Cardiac muscle cell (in vitro differentiated cells and primary cell): ENCODE data around the gene TSEN54. TPM values are rescaled to one million over a fixed set of nuclear protein-coding genes. Genes with fewer than 3 reads are reported as not detected.

Experiments used
- DNase-seq, 2 donors: peaks; one replicate each; pipeline versions ENCODE4 v3.0.0 to v3.0.0-alpha.2; 2010 to 2017; ENCODE audit warnings: low read depth in 1 of 2, low spot score in 1 of 2
- H3K27ac ChIP-seq: fragments of 200-600 bp; sonication (generic); 2 replicates; pipeline ENCODE4 v1.5.1; 2016
- H3K27me3 ChIP-seq: fragments of 200-600 bp; sonication (generic); 2 replicates; pipeline ENCODE4 v1.6.0; 2016; ENCODE audit warnings: control low read depth
- H3K36me3 ChIP-seq: fragments of 200-600 bp; sonication (generic); 2 replicates; pipeline ENCODE4 v1.5.1; 2016; ENCODE audit warnings: control low read depth
- H3K4me1 ChIP-seq: fragments of 200-600 bp; sonication (generic); 2 replicates; pipeline ENCODE4 v1.8.1; 2017; ENCODE audit warnings: low read depth, mild to moderate bottlenecking, mixed run types
- H3K4me3 ChIP-seq: fragments of 200-600 bp; sonication (generic); 2 replicates; pipeline ENCODE4 v1.5.1; 2016; ENCODE audit warnings: mild to moderate bottlenecking
- H3K9me3 ChIP-seq: fragments of 200-600 bp; sonication (generic); 2 replicates; pipeline ENCODE4 v1.5.1; 2017; ENCODE audit warnings: low read depth, mild to moderate bottlenecking, control low read depth
- CTCF ChIP-seq: IDR thresholded peaks from 2 replicates; pipeline ENCODE4 v1.5.1; 2012; ENCODE audit warnings: low read depth, mild to moderate bottlenecking, low read length
- polyA plus RNA-seq: library from polyadenylated mRNA; unstranded; fragments of >200 nt; fragmentation: Nextera tagmentation; extraction: Ambion mirVana; gene quantifications from 2 replicates; pipeline ENCODE4 v1.2.1, GENCODE V29; 2016
- total RNA-seq: library from RNA; depleted of rRNA; stranded (reverse); fragments of >200 nt; gene quantifications from 2 replicates; pipeline ENCODE4 v1.2.3, GENCODE V29; 2016

The TSEN54 gene
- total and polyA plus RNA-seq, 2 experiments from 2014 or later = 64.4 to 70.5 TPM

DNA sequence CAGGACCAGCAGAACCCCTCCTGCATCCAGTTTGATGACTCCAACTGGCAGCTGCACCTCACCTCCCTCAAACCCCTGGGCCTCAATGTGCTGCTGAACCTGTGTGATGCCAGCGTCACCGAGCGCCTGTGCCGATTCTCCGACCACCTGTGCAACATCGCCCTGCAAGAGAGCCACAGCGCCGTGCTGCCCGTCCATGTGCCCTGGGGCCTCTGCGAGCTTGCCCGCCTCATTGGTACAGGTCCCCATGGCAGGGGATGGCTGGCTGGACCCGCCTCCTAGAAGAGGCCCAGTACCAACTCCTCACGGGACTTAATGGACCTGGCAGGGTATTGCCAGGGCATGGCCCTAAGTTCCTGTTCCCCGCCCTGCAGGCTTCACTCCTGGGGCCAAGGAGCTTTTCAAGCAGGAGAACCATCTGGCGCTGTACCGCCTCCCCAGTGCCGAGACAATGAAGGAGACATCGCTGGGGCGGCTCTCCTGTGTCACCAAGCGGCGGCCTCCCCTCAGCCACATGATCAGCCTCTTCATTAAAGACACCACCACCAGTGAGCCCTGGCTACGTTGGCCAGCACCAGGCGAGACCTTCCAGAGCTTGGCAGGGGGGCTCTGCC is 23.7 kb upstream of the TSEN54 start:
- no peak overlapping the region for H3K4me3 ChIP-seq
- no peaks in the 10 kb centered on the region for H3K9me3 ChIP-seq
- H3K4me1 ChIP-seq = no peaks in the 10 kb centered on the region
- DNase-seq = no peak
- no peaks in the 10 kb centered on the region for H3K27me3 ChIP-seq
- TF ChIP-seq CTCF = no peak
- H3K36me3 ChIP-seq = peaks cover 9% of the 10 kb centered on the region
- no peak overlapping the region for H3K27ac ChIP-seq

DNA sequence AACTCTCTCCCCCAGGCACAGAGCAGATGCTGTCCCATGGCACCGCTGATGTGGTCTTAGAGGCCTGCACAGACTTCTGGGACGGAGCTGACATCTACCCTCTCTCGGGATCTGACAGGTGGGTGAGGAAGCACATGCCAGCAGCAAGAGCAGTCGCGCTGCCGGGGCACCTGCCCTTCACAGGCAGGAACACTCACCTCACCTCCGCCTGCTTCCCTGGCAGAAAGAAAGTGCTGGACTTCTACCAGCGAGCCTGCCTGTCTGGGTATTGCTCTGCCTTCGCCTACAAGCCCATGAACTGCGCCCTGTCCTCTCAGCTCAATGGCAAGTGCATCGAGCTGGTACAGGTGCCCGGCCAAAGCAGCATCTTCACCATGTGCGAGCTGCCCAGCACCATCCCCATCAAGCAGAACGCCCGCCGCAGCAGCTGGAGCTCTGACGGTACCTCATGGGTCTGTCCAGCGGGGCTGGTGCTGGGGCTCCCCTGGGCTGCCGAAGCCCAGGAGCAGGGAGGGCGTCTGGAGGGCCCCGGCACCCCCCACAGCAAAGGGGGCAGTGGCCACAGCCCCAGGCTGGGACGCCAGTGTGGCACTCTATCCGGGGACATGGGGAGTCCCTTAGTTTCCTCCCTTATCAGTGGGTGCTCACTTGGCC is 22.7 kb upstream of the TSEN54 start:
- no peaks in the 10 kb centered on the region for H3K9me3 ChIP-seq
- DNase-seq = no peak
- no peak overlapping the region for H3K4me3 ChIP-seq
- H3K27me3 ChIP-seq = no peaks in the 10 kb centered on the region
- no peak overlapping the region for H3K27ac ChIP-seq
- no peaks in the 10 kb centered on the region for H3K4me1 ChIP-seq
- H3K36me3 ChIP-seq = peaks cover 11% of the 10 kb centered on the region
- TF ChIP-seq CTCF = no peak

DNA sequence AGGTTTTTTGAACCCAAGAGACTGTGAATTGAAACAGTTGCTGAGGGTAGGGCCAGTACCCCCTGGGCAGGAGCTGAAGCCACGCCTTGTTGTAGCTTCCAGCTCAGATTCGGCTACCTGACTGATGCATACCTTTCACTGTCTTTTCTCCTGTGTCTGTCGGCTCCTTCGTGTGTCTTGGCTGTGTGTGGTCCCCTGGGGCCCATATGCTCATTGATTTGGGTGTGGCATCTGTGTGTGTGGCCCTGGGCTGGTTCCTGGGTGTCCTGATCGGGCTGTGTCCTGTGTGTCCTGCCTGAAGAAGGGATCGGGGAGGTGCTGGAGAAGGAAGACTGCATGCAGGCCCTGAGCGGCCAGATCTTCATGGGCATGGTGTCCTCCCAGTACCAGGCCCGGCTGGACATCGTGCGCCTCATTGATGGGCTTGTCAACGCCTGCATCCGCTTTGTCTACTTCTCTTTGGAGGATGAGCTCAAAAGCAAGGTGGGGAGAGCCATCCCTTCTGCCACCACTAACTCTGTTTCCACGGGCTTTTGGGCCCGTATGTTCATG is 21.9 kb upstream of the TSEN54 start:
- peaks cover 16% of the 10 kb centered on the region for H3K36me3 ChIP-seq
- H3K4me1 ChIP-seq = no peaks in the 10 kb centered on the region
- no peak for DNase-seq
- no peaks in the 10 kb centered on the region for H3K27me3 ChIP-seq
- H3K9me3 ChIP-seq = no peaks in the 10 kb centered on the region
- no peak overlapping the region for H3K27ac ChIP-seq
- no peak overlapping the region for H3K4me3 ChIP-seq
- TF ChIP-seq CTCF = no peak

- no peak for DNase-seq
These were observed 20.3 kb upstream of the TSEN54 start for GRCh38 chr17:75496005-75496404.

More at GRCh38 chr17:75496005-75496404, 20.3 kb upstream of the TSEN54 start:
- H3K4me3 ChIP-seq = no peak overlapping the region
- no peaks in the 10 kb centered on the region for H3K9me3 ChIP-seq
- no peaks in the 10 kb centered on the region for H3K27me3 ChIP-seq
- H3K36me3 ChIP-seq = peaks cover 26% of the 10 kb centered on the region
- no peak overlapping the region for H3K27ac ChIP-seq
- no peak for TF ChIP-seq CTCF
- H3K4me1 ChIP-seq = no peaks in the 10 kb centered on the region
